Measurements from ENCODE around the gene KLHL22. TPM values are rescaled to one million over a fixed set of nuclear protein-coding genes. Genes with fewer than 3 reads are reported as not detected.

KLHL22 gene
- total RNA-seq, 1 experiment from 2014 or later, result 13.7 TPM

GRCh38 chr22:20433686-20434241 is 61.8 kb downstream of the KLHL22 start:
- no peak for DNase-seq (ENCODE audit: low spot score)

GRCh38 chr22:20433191-20433590 is 62.4 kb downstream of the KLHL22 start:
- no peak for DNase-seq (ENCODE audit: low spot score)

DNA sequence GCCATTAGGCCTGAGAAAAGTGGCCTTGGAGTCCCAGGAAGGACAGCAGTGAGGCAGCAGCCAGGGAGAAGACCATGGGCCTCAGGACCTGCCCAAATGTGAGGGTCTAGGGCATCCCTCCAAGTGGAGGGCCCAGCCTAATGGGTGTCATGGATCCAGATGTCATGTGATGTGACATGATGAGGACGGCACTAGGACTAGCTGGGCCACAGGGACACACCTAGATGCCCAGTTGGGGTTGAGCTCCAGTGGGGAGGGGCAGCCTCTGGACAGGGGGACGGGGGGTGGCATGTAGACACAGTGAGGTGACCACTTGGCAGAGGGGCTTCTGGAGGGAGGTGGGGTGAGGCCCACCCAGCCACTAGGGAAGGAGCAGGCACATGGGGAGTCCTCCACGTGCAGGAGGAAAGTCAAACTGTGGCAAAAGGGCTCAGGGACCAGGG is 63.3 kb downstream of the KLHL22 start:
- no peak for DNase-seq (ENCODE audit: low spot score)

DNA sequence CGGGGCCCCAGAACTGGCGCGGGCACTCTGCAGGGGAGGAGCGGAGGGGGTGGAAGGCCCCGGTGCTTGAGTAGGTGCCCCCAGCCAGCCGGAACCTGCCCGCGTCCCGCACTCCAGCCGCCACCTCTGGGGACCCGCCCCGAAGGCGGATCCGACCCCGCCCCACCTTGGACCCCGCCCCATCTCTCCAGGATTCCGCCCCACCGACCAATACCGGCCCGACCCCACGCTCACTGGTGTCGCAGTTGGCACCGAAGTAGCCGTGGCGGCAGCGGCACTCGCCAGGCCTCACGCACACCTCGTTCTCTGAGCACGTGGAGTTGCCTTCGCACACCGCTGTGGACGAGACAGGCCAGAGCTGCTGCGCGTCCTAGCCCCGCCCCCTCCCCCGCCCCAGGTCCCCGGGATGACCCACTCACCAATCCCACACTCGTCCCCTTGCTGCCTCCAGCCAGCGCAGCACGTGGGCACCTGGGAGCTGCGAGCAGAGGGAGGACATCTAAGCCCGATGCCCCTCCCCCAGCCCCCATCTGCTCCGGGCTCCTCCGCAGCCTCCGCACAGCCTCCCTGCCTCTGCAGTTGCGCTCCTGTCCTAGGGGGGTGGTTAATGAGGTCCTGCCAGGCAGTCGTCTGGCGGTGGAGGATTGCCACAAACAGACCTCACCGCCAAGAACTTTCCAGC is 63.9 kb downstream of the KLHL22 start:
- DNase-seq (ENCODE audit: low spot score), result no peak

GRCh38 chr22:20430720-20431510 is 64.7 kb downstream of the KLHL22 start:
- DNase-seq (ENCODE audit: low spot score), result no peak

DNA sequence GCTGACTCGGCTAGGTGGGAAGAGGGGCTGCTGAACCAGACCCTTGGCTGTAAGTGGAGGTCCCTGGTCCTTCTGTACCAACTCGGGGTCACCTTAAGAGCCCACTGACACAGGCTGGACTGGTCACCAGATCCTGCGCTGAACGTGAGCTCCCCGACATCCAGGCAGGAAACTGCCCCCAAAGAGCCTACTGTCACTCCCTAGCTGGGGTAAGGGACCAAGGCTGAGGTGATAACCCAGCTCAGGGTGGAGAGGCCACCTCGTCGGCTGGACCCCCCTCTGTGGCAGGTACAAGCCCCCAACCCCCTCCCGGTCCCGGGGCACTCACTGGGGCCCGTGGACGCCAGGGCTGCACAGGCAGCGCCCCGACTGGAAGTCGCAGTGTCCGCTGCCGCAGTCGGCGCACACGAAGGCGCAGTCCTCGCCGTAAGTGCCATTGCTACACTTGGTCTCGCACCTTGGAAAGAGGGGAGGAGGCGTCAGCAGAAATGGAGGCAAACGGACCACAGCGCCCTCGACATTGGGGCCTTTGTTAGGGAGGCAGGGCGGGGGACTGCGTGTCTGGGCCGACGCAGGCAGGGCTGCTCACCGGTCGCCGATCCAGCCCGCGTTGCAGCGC is 65.4 kb downstream of the KLHL22 start:
- DNase-seq (ENCODE audit: low spot score), result no peak

GRCh38 chr22:20429254-20430100 is 66.1 kb downstream of the KLHL22 start:
- DNase-seq (ENCODE audit: low spot score), result no peak

GRCh38 chr22:20428496-20429253 is 66.9 kb downstream of the KLHL22 start:
- no peak for DNase-seq (ENCODE audit: low spot score)

DNA sequence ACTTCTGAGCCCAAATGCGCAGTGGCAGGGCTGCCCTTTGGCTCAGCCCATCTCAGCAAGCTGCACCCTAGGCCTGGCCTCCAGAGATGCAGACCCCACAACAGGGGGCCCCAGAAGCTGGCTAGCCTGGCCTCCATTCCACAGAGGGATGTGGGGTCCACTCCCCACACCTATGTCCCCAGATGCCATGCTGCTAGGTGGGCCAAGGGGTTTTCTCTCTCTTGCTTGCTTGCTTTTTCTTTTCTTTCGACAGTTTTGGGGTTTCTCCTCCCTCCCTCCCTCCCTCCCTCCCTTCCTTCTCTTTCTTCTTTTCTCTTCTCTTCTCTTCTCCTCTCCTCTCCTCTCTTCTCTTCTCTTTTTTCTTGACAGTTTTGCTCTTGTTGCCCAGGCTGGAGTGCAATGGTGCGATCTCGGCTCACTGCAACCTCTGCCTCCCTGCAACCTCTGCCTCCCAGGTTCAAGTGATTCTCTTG is 67.6 kb downstream of the KLHL22 start:
- no peak for DNase-seq (ENCODE audit: low spot score)

- no peak for DNase-seq (ENCODE audit: low spot score)
Observed at GRCh38 chr22:20427104-20427944, 68.3 kb downstream of the KLHL22 start.

GRCh38 chr22:20426259-20426615 is 69.4 kb downstream of the KLHL22 start:
- no peak for DNase-seq (ENCODE audit: low spot score)

- no peak for DNase-seq (ENCODE audit: low spot score)
Observed at GRCh38 chr22:20425566-20426258, 69.9 kb downstream of the KLHL22 start.

GRCh38 chr22:20424932-20425565 is 70.5 kb downstream of the KLHL22 start:
- no peak for DNase-seq (ENCODE audit: low spot score)

GRCh38 chr22:20424568-20424931 is 71.0 kb downstream of the KLHL22 start:
- DNase-seq (ENCODE audit: low spot score), result no peak

GRCh38 chr22:20423906-20424551 is 71.6 kb downstream of the KLHL22 start:
- no peak for DNase-seq (ENCODE audit: low spot score)

GRCh38 chr22:20423008-20423905 is 72.3 kb downstream of the KLHL22 start:
- no peak for DNase-seq (ENCODE audit: low spot score)
